SK-N-SH (cell line): ENCODE data around the gene GRIA1.

Source experiments
- EP300 ChIP-seq, 2 experiments: IDR thresholded peaks; 2 replicates each; pipeline versions ENCODE4 v1.4.0 to v1.6.1; 2012; ENCODE audit warnings: borderline replicate concordance in 1 of 2, low read depth in 1 of 2, low read length in 1 of 2
- EZH2phosphoT487 ChIP-seq: fragments of 200-600 bp; sonication (generic); IDR thresholded peaks from 2 replicates; pipeline ENCODE4 v1.6.1; 2017; ENCODE audit warnings: low read depth, mixed run types, mild to moderate bottlenecking, antibody characterized with exemption, moderate library complexity, borderline replicate concordance
- FOXM1 ChIP-seq: IDR thresholded peaks from 2 replicates; pipeline ENCODE4 v1.4.0; 2012; ENCODE audit warnings: low read depth, mild to moderate bottlenecking
- GATA2 ChIP-seq: sonication (generic); formaldehyde crosslinking; IDR thresholded peaks from 2 replicates; pipeline ENCODE4 v1.5.0; 2020; ENCODE audit warnings: mild to moderate bottlenecking, missing genetic modification reagents
- JUND ChIP-seq: IDR thresholded peaks from 2 replicates; pipeline ENCODE4 v1.4.0; 2012
- NRF1 ChIP-seq: IDR thresholded peaks from 2 replicates; pipeline ENCODE4 v1.6.1; 2012; ENCODE audit warnings: low read depth, mild to moderate bottlenecking, low read length
- POLR2AphosphoS5 ChIP-seq: IDR thresholded peaks from 2 replicates; pipeline ENCODE4 v1.6.1; 2012; ENCODE audit warnings: low read depth, low read length
- RAD21 ChIP-seq: IDR thresholded peaks from 2 replicates; pipeline ENCODE4 v1.6.1; 2012; ENCODE audit warnings: mild to moderate bottlenecking, low read length
- RFX5 ChIP-seq: IDR thresholded peaks from 2 replicates; pipeline ENCODE4 v1.6.1; 2012; ENCODE audit warnings: mild to moderate bottlenecking, improper control_type of control experiment, low read length
- RXRA ChIP-seq: IDR thresholded peaks from 2 replicates; pipeline ENCODE4 v1.4.0; 2012; ENCODE audit warnings: low read depth, mild to moderate bottlenecking, borderline replicate concordance
- TAF1 ChIP-seq: IDR thresholded peaks from 2 replicates; pipeline ENCODE4 v1.6.1; 2012; ENCODE audit warnings: low read depth, mild to moderate bottlenecking, low read length, moderate library complexity, borderline replicate concordance
- YY1 ChIP-seq: IDR thresholded peaks from 2 replicates; pipeline ENCODE4 v1.4.0; 2012; ENCODE audit warnings: low read depth, mild to moderate bottlenecking
- TF ChIP-seq, protein P1 (sequence below): IDR thresholded peaks from 2 replicates; pipeline ENCODE4 v1.6.1; 2012; ENCODE audit warnings: mild to moderate bottlenecking, low read depth, low read length, moderate library complexity
- TF ChIP-seq, protein P2 (sequence below): fragments of 200-600 bp; sonication (generic); IDR thresholded peaks from 2 replicates; pipeline ENCODE4 v1.6.1; 2017; ENCODE audit warnings: antibody characterized with exemption, mild to moderate bottlenecking, moderate library complexity

DNA sequence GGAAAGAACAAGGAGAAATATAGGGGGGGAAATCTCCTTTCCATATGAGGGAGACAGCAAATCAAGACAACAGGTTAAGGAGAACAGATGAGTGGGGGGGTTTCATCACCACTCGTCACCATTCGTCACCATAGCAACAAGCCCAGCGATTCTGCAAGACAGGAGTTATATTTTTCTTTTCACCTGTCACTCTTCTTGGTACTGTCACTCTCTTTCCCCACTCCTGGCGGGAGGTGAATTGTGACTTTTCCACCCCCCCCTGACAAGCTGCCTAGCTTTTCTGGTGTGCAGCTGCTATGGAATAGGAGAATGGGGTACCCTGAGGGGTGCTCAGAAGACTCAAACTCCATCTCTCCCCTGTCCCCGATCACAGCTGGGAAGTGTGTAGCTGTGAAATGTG lies 308.4 kb downstream of the GRIA1 start:
- TF ChIP-seq, protein P1, sequence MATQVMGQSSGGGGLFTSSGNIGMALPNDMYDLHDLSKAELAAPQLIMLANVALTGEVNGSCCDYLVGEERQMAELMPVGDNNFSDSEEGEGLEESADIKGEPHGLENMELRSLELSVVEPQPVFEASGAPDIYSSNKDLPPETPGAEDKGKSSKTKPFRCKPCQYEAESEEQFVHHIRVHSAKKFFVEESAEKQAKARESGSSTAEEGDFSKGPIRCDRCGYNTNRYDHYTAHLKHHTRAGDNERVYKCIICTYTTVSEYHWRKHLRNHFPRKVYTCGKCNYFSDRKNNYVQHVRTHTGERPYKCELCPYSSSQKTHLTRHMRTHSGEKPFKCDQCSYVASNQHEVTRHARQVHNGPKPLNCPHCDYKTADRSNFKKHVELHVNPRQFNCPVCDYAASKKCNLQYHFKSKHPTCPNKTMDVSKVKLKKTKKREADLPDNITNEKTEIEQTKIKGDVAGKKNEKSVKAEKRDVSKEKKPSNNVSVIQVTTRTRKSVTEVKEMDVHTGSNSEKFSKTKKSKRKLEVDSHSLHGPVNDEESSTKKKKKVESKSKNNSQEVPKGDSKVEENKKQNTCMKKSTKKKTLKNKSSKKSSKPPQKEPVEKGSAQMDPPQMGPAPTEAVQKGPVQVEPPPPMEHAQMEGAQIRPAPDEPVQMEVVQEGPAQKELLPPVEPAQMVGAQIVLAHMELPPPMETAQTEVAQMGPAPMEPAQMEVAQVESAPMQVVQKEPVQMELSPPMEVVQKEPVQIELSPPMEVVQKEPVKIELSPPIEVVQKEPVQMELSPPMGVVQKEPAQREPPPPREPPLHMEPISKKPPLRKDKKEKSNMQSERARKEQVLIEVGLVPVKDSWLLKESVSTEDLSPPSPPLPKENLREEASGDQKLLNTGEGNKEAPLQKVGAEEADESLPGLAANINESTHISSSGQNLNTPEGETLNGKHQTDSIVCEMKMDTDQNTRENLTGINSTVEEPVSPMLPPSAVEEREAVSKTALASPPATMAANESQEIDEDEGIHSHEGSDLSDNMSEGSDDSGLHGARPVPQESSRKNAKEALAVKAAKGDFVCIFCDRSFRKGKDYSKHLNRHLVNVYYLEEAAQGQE: no peak
- TF ChIP-seq, protein P2, sequence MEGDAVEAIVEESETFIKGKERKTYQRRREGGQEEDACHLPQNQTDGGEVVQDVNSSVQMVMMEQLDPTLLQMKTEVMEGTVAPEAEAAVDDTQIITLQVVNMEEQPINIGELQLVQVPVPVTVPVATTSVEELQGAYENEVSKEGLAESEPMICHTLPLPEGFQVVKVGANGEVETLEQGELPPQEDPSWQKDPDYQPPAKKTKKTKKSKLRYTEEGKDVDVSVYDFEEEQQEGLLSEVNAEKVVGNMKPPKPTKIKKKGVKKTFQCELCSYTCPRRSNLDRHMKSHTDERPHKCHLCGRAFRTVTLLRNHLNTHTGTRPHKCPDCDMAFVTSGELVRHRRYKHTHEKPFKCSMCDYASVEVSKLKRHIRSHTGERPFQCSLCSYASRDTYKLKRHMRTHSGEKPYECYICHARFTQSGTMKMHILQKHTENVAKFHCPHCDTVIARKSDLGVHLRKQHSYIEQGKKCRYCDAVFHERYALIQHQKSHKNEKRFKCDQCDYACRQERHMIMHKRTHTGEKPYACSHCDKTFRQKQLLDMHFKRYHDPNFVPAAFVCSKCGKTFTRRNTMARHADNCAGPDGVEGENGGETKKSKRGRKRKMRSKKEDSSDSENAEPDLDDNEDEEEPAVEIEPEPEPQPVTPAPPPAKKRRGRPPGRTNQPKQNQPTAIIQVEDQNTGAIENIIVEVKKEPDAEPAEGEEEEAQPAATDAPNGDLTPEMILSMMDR: no peak
- TF ChIP-seq RXRA (no peak), YY1 (no peak), POLR2AphosphoS5 (no peak), EZH2phosphoT487 (no peak), JUND (no peak), RFX5 (no peak), GATA2 (CRISPR knock-in tag) (no peak), FOXM1 (no peak), NRF1 (no peak), RAD21 (no peak), TAF1 (no peak), EP300 (IDR thresholded peaks at IDR 0.05; ENCODE audit: borderline replicate concordance in 1 of 2, low read depth in 1 of 2, low read length in 1 of 2) (no peak)
